Kidney glomerular epithelial cell (primary cell): Measurements from ENCODE around the gene NEK8.

ENCODE experiments used
- DNase-seq: peaks from one replicate; lab custom pipeline; 2025; lab: John Stamatoyannopoulos, UW

NEK8 gene

DNA sequence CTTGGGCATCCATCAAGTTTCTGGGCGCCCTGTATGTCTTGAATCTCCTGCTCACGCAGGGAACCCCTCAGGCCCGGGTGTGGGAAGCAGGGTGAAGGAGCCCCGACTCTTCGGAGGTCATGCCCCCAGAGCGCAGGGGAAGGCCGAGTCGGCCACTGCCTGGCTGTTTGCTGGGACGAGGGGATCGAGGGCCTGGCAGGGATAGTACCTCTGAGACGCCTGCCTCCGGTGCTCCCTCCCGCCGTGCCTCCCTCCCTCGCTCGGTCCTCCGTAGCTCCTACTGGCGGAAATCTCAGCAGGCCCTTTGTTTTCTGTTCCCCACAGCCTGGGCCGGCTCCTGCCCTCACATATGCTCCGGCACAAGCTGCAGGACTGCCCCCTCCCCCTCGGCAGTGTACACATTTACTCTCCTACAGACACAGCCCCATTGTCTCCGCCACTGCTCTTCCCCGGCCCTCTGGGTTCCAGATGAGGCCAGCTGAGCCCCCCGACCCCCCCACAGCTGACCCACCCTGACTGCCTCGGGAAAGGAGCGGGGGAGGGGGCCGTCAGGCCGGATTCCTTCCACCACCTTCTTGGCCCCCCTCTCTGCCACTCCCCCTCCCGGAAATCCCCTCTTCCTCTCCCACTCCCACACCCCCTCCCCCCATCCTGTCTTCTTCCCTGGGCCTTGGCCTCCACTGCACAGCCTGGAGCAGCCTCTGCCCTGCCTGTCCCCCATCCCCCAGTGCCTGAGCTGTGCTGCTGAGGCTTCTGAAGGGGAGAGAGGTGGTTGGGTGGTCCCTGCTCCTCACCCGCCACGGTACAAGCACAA, 16.6 kb downstream of the NEK8 start:
- no peak for DNase-seq

DNA sequence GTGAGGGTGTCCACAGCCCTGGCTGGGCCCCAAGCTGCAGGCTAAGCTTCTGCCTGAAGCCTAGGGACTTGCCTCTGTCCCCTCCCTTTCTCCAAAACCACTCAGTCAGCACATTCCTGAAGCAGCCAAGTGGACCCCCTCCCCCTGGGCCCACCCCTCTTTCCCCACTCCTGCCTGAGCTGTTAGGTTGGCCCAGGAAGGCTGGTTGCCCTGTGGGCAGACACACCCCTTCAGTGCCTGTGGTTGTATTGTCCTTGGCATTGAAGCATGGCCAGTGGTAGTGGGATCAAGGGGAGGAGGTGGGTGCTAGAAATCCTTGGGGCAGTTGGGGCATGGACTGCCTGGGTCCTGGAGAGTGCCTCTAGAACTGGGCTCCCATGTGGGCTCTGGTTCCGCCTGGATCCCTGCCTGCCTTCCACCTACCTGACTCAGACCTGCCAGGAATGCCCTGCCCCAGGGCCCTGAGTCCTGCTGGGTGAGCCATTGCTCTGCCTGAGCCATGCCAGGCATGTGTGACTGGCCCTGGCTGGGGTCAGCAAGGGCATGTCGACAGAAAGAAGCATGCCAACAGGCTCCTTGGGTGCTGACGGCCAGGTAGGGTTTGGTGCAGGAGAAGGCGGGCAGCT, 17.3 kb downstream of the NEK8 start:
- peak; percentile 70 for DNase-seq

DNA sequence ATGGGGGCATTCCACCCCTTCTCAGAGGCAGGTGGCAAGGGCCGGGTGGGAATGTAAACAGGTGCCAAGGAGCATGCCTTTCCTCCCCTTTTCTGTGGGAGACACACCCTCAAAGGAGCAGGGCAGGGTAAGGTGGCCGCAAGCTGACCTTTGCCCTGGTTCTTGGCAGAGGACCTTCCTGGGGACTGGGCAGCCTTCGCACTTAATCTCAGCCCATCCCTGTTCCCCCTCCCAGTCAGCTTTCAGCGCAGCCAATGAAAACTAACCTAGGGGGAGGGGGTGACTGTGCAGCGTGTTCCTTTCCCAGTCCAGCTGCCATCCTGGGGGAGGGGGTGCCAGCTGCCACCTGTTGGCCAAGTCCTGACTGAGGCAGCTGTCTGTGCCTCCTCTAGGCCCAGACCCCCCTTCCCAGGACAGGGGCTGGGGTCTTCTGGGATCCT, 18.0 kb downstream of the NEK8 start:
- no peak for DNase-seq

DNA sequence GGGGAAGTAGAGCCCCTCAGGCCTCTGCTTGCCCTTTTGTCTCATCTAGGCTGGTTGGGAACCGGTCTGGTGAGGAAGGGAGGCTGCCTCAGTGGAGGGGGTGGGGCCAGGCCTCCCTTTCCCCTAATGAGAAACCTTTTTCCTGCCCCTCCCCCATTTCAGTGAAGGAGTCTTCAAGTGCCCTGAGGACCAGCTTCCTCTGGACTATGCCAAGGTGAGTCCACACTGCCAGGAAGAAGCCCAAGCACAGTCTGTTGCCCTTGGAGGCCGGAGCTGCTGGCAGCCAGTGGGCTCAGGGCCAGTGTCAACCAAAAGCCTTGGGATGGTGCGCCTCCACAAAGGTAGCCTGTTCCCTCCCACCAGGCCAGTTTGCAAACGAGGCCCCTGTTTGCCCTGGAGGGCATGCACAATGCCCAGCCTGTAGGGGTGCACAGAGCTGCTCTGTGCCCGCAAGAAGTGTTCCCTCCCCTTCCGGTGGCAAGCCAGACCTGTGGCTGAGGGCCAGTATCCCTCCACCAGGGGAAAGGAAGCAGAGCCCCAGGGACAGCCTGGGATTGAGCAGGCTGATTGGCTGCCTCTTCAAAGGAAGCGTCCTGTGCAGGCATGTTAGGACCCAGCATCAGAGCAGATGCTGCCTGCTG, 18.6 kb downstream of the NEK8 start:
- DNase-seq = no peak

DNA sequence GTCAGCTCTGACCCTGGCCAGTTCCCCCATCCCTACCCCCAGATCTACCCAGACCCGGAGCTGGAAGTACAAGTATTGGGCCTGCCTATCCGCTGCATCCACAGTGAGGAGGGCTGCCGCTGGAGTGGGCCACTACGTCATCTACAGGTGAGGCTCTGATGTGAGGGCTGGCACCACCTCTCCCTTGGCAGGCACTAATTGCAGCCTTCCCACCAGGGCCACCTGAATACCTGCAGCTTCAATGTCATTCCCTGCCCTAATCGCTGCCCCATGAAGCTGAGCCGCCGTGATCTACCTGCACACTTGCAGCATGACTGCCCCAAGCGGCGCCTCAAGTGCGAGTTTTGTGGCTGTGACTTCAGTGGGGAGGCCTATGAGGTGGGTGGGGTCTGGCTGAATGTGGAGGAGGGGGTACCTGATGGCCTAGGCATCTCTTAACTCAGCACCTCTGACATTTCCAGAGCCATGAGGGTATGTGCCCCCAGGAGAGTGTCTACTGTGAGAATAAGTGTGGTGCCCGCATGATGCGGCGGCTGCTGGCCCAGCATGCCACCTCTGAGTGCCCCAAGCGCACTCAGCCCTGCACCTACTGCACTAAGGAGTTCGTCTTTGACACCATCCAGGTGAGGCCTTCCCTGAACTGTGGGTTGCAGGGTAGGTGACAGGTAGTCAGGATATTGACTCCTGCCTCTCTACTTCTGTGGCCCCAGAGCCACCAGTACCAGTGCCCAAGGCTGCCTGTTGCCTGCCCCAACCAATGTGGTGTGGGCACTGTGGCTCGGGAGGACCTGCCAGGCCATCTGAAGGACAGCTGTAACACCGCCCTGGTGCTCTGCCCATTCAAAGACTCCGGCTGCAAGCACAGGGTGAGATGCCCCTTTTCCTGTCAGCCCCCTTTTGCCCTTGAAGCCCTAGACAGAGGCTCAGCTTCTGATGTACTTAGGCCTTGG, 19.5 kb downstream of the NEK8 start:
- DNase-seq = no peak

DNA sequence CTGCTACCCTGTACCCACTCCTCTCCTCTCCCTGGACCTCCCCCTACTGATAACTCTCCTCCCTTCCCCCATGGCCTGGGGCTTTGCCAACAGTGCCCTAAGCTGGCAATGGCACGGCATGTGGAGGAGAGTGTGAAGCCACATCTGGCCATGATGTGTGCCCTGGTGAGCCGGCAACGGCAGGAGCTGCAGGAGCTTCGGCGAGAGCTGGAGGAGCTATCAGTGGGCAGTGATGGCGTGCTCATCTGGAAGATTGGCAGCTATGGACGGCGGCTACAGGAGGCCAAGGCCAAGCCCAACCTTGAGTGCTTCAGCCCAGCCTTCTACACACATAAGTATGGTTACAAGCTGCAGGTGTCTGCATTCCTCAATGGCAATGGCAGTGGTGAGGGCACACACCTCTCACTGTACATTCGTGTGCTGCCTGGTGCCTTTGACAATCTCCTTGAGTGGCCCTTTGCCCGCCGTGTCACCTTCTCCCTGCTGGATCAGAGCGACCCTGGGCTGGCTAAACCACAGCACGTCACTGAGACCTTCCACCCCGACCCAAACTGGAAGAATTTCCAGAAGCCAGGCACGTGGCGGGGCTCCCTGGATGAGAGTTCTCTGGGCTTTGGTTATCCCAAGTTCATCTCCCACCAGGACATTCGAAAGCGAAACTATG, 20.4 kb downstream of the NEK8 start:
- DNase-seq = no peak

DNA sequence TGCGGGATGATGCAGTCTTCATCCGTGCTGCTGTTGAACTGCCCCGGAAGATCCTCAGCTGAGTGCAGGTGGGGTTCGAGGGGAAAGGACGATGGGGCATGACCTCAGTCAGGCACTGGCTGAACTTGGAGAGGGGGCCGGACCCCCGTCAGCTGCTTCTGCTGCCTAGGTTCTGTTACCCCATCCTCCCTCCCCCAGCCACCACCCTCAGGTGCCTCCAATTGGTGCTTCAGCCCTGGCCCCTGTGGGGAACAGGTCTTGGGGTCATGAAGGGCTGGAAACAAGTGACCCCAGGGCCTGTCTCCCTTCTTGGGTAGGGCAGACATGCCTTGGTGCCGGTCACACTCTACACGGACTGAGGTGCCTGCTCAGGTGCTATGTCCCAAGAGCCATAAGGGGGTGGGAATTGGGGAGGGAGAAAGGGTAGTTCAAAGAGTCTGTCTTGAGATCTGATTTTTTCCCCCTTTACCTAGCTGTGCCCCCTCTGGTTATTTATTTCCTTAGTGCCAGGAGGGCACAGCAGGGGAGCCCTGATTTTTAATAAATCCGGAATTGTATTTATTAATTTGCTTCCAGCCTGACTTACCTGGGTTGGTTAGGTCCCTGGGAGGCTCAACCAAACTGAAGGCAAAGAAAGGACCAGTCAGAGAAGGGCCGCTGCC, 21.1 kb downstream of the NEK8 start:
- no peak for DNase-seq

DNA sequence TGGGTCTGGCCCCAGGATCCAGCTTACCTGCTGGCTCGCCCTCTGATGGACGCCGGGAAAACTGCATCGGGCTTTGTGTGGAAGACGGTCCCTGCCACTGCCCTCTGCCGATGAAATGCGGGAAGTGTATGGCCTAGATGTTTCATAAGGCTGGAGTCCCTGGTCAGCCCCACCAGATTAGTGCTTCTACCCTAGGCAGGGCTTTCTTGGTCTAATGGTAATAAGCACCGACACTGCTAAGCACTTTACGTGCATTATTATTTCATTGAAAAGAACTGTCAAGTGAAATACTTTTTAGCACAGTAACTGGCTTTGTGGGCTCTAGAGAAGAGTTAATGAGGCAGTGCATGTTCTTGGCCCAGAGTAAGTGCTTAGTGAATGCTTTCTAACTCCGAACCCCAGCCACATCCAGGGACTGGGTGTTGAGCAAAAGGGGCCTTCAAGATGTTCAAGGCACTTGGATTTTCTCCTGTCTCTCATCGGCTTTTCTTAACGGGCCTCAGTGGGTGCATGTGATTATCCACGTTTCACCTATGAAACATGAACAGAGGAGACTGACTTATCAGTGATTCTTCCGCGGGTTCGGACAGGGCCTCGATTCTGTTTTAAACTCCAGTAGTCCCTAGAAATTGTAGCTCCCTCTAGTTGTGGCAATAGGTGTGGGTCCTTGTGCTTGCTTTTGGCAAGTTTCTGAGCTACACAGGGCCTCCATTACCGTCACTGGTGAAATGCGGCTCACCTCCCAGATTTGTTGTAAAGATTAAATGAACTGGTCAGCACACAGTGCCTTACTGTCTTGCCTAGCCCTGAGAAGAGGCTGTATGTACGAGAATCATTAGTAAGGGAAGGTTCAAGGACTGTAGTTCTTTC, 21.8 kb downstream of the NEK8 start:
- peak; percentile 95 for DNase-seq

DNA sequence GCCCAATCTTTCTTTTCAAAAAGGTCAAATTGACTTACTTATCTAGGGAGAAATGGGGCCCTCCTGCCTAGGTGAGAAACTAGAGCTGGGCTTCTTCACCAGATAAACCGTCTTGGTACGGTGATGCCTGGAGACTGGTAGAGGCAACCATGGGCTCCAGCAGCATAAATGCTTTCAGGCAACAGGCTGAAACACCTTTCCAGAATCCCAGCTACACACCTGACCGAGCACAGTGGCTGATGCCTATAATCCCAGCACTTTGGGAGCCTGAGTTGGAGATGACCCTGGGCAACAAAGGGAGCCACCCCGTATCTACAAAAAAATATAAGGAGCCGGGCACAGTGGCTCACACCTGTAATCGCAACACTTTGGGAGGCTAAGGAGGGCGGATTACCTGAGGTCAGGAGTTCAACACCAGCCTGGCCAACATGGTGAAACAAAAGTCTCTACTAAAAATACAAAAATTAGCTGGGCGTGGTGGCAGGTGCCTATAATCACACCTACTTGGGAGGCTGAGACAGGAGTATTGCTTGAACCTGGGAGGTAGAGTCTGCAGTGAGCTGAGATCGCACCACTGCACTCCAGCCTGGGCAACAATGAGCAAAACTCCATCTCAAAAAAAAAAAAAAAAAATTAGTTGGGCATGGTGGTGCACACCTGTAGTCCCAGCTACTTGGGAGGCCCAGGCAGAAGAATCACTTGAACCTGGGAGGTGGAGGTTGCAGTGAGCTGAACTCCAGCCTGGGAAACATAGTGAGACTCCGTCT, 23.2 kb downstream of the NEK8 start:
- no peak for DNase-seq

DNA sequence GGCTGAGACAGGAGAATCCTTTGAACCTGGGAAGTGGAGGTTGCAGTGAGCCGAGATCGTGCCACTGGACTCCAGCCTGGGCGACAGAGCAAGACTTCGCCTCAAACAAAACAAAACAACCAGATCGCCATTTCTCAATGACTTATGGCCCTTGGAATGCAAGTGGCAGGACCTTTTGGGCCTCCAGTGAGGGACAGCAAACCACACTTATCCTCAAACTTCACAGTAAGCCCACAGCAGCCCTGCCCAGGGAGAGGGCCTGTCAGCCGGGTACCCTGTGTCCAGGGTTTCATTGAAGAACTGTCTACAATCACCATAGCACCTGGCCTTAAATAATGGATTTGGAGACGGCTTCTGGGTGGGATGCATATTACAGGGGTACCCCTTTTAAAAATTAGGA, 26.9 kb downstream of the NEK8 start:
- DNase-seq = peak; percentile 35

DNA sequence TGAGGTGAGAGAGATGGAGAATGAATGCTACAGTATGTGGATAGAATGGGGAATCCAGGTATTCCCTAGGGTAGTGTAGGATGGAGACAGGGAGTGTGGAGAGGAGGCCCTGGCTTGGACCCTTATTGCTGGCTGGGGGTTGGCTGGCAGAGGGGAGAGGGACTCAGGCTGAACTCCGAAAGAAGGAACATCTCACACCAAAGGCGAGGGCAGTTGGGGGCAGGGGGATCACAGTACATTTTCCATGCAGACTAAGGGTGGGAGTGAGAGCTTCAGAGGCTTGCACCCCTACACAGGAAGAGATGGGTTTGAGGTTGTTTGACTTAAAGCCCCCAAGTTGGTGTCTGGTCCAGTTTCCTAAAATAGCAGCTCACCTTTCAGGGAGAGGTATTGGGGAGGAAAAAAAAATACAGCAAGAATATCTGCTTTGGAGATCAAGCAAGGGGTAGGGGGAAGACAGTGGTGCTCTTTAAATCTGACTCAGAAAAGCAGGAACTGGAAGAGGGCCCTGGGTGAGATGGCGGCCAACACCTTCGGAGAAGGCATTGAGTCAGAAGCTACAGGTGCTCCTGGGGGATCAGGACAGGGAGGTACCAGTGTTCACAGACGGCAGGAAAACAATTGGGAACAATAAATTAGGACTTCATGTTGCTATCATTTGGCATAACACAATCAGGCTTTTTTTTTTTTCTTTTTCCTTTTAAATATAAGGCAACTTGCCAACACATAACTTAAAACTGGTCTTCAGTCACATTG, 27.6 kb downstream of the NEK8 start:
- no peak for DNase-seq

DNA sequence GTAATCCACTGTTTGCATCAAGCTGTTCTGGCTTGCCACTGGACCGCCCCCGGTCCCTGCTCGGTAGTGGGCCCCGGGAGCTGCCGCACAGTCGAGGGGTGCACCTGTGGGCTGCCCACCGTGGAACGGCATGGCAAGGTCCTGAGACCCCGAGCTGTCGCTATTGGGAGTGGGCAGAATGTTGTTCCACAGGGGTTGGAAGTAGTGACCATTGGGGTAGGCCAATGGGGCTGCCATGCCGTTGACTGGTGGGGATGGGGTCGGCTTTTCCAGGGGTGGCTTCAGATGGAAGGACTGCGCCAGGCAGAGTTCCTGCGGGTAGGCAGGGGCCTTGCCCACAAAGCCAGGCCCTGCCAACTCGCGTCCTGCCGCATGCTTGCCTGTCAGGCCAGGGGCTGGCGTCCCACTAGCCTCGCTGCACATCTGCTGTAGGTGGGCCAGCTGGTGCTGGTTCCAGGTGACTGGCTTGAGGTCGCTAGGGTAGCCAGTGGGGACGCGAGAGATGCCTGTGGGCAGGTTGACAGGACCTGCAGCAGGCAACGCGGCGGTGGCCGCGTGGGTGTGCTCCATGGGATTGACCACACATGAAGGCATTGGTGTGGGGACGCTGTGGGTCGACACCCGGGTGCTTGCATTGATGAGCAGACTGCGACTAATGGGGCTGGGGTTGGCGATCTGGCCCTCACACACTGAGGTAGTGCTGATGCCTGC, 30.0 kb downstream of the NEK8 start:
- DNase-seq = no peak

DNA sequence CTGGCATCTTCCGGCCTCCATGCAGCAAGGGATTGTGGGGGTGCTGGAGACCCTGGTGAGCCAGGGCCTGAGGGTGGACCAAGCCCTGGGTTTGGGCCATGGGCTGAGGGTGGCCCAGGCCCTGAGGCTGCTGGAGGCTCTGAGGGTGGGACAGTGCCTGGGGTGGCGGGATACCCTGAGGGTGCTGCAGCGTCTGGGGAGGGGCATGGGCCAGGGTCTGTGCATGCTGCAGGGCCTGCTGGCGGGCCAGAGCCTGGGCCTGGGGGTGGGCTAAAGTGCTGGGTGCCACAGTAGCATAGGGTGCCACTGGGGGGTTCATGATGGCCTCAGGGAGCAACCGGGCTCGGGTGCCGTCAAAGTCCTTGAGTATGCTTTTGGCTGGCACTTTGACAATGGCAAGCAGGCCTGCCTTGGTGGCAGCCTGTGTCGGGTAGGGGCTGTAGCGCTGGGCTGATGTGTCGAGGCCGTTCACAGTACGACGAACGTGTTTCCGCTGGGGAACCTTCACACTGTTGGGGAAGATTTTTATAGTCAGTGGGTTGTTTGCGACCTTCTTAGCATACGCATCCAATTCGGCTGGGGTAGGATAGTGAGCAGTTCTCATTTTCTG, 30.8 kb downstream of the NEK8 start:
- no peak for DNase-seq

DNA sequence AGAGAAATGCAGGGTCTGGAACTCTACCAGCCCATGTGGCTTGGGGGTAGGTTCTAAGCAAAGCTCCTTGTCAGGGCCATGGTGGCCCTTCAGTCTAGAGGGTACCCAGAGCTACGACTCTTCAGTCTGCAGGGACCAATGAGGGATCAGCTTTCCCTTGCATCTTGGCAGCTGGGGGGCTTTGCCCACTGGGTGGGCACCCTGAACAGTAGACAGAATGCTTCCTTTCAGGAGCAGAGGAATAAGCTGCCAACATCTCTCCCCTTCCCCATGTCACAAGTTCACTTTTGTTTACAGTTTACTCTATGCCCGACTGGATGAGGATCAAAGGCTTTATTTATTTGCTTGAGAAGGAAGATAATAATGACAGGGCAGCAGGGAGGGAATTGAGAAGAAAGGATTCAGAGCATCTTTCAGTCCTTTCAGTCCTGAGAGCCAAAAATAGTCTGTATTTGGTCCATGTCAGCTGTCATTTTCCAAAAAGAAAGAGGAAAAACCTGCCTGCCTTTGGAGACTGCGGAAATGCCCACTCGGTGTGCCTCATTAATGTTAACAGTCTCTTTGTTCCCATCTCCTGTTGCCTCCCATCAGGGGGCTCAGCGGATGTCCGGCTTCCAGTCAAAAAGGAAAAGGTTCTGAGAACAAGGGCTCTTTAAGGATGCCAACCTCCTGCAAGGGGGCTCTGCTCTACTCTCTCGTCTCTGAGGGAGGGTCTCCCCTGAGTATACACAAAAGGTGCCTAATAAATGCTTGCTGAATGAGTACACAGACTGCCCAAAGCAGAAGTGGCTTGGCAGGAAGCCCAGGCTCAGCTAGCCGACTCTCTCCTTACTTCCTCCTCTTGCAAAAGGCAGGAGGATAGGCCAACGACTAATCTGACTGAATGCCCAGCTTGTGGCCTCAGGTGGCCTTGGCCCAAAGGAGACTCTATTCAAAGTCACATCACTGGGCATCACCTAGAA, 32.3 kb downstream of the NEK8 start:
- no peak for DNase-seq

DNA sequence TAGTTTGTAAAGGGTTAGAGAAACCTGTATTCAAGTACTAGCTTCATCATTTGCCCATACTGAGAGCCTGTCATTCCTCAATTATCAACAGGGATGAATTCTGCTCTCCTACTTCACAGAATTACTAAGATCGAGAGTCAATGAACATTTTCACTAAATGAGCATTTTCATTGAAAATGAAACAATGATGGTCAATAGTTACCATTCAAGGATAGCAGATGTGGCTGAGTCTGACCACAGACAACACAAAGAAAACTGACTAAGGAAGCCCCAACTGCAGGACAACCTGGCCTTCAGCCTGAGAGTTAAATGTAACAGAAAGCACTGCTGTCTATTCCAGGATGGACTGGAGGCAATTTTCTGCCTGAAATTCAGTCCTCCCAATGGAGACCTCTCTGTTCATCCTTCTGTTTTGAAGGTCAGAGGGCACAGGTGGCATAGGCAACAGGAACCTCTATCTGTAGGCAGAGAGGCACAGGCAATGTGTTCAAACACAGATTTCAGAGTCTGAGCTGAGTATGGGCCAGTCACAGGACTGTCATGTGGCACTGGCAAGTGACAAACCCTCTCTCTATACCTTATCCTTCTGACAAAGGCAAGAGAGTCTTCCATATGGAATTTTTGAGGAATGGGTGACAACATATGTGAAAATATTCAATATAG, 34.7 kb downstream of the NEK8 start:
- DNase-seq = no peak
